Heart left ventricle (tissue), 16 donors: ENCODE data around the gene PPP3R1. TPM values are rescaled to one million over a fixed set of nuclear protein-coding genes. Genes with fewer than 3 reads are reported as not detected.

Experiments
- ATAC-seq, 4 donors: fragments of 200-7000 bp; cut with Tn5 transposase; one replicate each; pipeline ENCODE4 v1.9.1; 2020 to 2022; ENCODE audit warnings: moderate library complexity in 4 of 4, mild to moderate bottlenecking in 3 of 4, moderate number of reproducible peaks in 1 of 4
- DNase-seq, 5 donors: peaks; one replicate each; pipeline ENCODE4 v3.0.0-alpha.2; 2020
- H3K27ac ChIP-seq, 12 donors: fragments of 200-600 bp; sonication (generic) in 4 of 12; one replicate each; pipeline versions ENCODE4 v1.5.0 to v1.8.0; 2016 to 2022; ENCODE audit warnings: mild to moderate bottlenecking in 2 of 12
- H3K27me3 ChIP-seq, 9 donors: fragments of 200-600 bp; sonication (generic) in 2 of 9; one replicate each; pipeline versions ENCODE4 v1.5.1 to v1.8.0; 2016 to 2022; ENCODE audit warnings: mild to moderate bottlenecking in 3 of 9
- H3K36me3 ChIP-seq, 9 donors: fragments of 200-600 bp; sonication (generic) in 2 of 9; one replicate each; pipeline versions ENCODE4 v1.5.0 to v1.8.0; 2018 to 2022; ENCODE audit warnings: mild to moderate bottlenecking in 2 of 9
- H3K4me1 ChIP-seq, 12 donors: fragments of 200-600 bp; sonication (generic) in 4 of 12; one replicate each; pipeline versions ENCODE4 v1.5.0 to v1.8.0; 2016 to 2022; ENCODE audit warnings: mild to moderate bottlenecking in 3 of 12
- H3K4me3 ChIP-seq, 12 donors: fragments of 200-600 bp; sonication (generic) in 4 of 12; one replicate each; pipeline versions ENCODE4 v1.5.0 to v1.8.0; 2017 to 2022; ENCODE audit warnings: mild to moderate bottlenecking in 9 of 12, moderate library complexity in 4 of 12
- H3K9me3 ChIP-seq, 12 donors: fragments of 200-600 bp; sonication (generic) in 4 of 12; one replicate each; pipeline versions ENCODE4 v1.5.0 to v1.8.0; 2016 to 2022; ENCODE audit warnings: mild to moderate bottlenecking in 1 of 12
- CTCF ChIP-seq, 12 donors: fragments of 200-600 bp; sonication (generic) in 4 of 12; IDR thresholded peaks; one replicate each; pipeline versions ENCODE4 v1.5.0 to v1.8.0; 2018 to 2022; ENCODE audit warnings: antibody characterized with exemption in 12 of 12, mild to moderate bottlenecking in 5 of 12
- POLR2A ChIP-seq, 2 donors: fragments of 450-650 bp; IDR thresholded peaks; one replicate each; pipeline ENCODE4 v1.6.1; 2017; ENCODE audit warnings: antibody characterized with exemption in 2 of 2, mild to moderate bottlenecking in 2 of 2, moderate library complexity in 2 of 2
- WGBS, 4 donors: extraction: QIAGEN DNeasy Blood & Tissue Kit in 2 of 4; methylation state at CpG; one replicate each; pipeline versions ENCODE4 v1.1.5 to v1.1.7; 2013 to 2018; 5-methylcytosine and 5-hydroxymethylcytosine counted together
- intact Hi-C, 10 donors: fragments of 100-400 bp; cut with DNase I; formaldehyde crosslinking; loops; one replicate each; pipeline versions ENCODE4 v1.11.1 to v1.14.2; 2022
- polyA plus RNA-seq, 2 donors: library from polyadenylated mRNA; stranded (reverse); fragments of 200-250 nt; gene quantifications; one replicate each; pipeline ENCODE4 v1.2.3, GENCODE V29; 2013
- total RNA-seq, 9 donors: library from RNA; depleted of rRNA in 2 of 9; stranded (reverse); fragments of >200 nt in 2 of 9; fragmentation: NEBNext Ultra II Directional in 3 of 9; extraction: Animal tissue kit (Norgen Biotek cat#: 25700) in 3 of 9; gene quantifications; one replicate each; pipeline versions ENCODE4 v1.1.0 to v1.2.4, GENCODE V29; 2016 to 2023
- donor health status: ischemic (EF 13 %, LVEDD 7.1; RV severe dilation, severe dysfunction).
- donor health status: healthy with polysubstance abuse.
- donor health status: DM: no; HTN: yes; CAD: no.
- donor health status: DM: no; HTN: no; CAD: no.
- donor health status: ischemic (EF 25% LVEDD 6.9; RV normal size, moderate dysfunction).
- donor health status: ischemic (EF 25% LVEDD 5.7; RV mildly dilated, moderate dysfunction).
- donor health status: healthy.
- donor health status: DM: yes; HTN: yes; CAD: no.
- donor health status: ischemic (EF 35%, LVEDD 5.7; RV mildly dilated, moderate dysfunction).
- donor health status: nonischemic (EF 11% LVEDD 7.7; RV severe dilation, severe dysfunction).
- donor health status: DM: yes; HTN: yes; CAD: no.
- donor health status: PGD.
- donor health status: ischemic (EF 29% LVEDD 5.4; RV normal size, mild dysfunction).
- donor health status: nonischemic (EF 23%, LVEDD 6.1; RV moderate dilation, normal function).

Gene PPP3R1
- total and polyA plus RNA-seq, 11 donors = 13.4 to 50.9 (median 35.1) TPM

- Histone ChIP-seq H3K4me1 (peaks cover 0 to 56% (median 40%) of the 10 kb centered on the region in 12 donors), H3K27ac (peak overlapping the region in 10 of 12 donors; percentile 88 to 98 (median 94)), H3K4me3 (peak overlapping the region; percentile 61 to 97 (median 86)), H3K9me3 (no peaks in the 10 kb centered on the region), H3K27me3 (no peaks in the 10 kb centered on the region), H3K36me3 (peaks cover 0 to 16% (median 13%) of the 10 kb centered on the region in 9 donors)
- DNase-seq (no peak), ATAC-seq (no peak)
- no peak for TF ChIP-seq CTCF (IDR thresholded peaks at IDR 0.05)
- TF ChIP-seq POLR2A (IDR thresholded peaks at IDR 0.05) = no peak
- intact Hi-C loops = loop anchor here in 7 of 10 donors (2.0 to 10.0 kb wide), 4 partner anchors 94 to 98 kb away; partner anchors contain the start of genes PPP3R1 (in 5 of the 7) and C1D (in 1 of the 7)
- 8 to 14% (median 11%) methylated on average over 3 of the region's 3 CpGs for WGBS, 4 donors
Measured at GRCh38 chr2:68156419-68156818, 95.9 kb downstream of the PPP3R1 start.

GRCh38 chr2:68155618-68156017 is 96.7 kb downstream of the PPP3R1 start:
- DNase-seq = no peak
- H3K27me3 ChIP-seq = no peaks in the 10 kb centered on the region
- peak overlapping the region in 3 of 12 donors; percentile 75 to 85 (median 79) for H3K4me3 ChIP-seq
- WGBS, 4 donors = 94 to 98% (median 97%) methylated on average over 7 of the region's 7 CpGs
- H3K27ac ChIP-seq = no peak overlapping the region
- TF ChIP-seq POLR2A (IDR thresholded peaks at IDR 0.05) = no peak
- TF ChIP-seq CTCF (IDR thresholded peaks at IDR 0.05) = no peak
- H3K9me3 ChIP-seq = no peaks in the 10 kb centered on the region
- H3K4me1 ChIP-seq = peaks cover 0 to 62% (median 44%) of the 10 kb centered on the region in 12 donors
- intact Hi-C loops = loop anchor here in 7 of 10 donors (2.0 to 10.0 kb wide), 4 partner anchors 93 to 99 kb away; partner anchors contain the start of genes PPP3R1 (in 5 of the 7) and C1D (in 1 of the 7)
- no peak for ATAC-seq
- peaks cover 0 to 8% (median 5%) of the 10 kb centered on the region in 9 donors for H3K36me3 ChIP-seq

GRCh38 chr2:68152681-68153347 is 99.5 kb downstream of the PPP3R1 start:
- TF ChIP-seq POLR2A (IDR thresholded peaks at IDR 0.05) = no peak
- no peak for TF ChIP-seq CTCF (IDR thresholded peaks at IDR 0.05)
- H3K9me3 ChIP-seq = no peaks in the 10 kb centered on the region
- WGBS, 4 donors = 27 to 38% (median 28%) methylated on average over 3 of the region's 3 CpGs
- intact Hi-C loops = loop anchor here in 1 of 10 donors (10.0 kb wide), 1 partner anchor 102 kb away; the partner anchor contains the start of gene PPP3R1
- H3K4me3 ChIP-seq = peak overlapping the region in 1 of 12 donors; percentile 10
- no peaks in the 10 kb centered on the region for H3K27me3 ChIP-seq
- no peaks in the 10 kb centered on the region for H3K36me3 ChIP-seq
- peaks cover 0 to 45% (median 33%) of the 10 kb centered on the region in 12 donors for H3K4me1 ChIP-seq
- ATAC-seq (no peak), DNase-seq (no peak)
- H3K27ac ChIP-seq = peak overlapping the region; percentile 28 to 82 (median 71)

GRCh38 chr2:68151037-68151436 is 101.3 kb downstream of the PPP3R1 start:
- no peak for TF ChIP-seq CTCF (IDR thresholded peaks at IDR 0.05)
- TF ChIP-seq POLR2A (IDR thresholded peaks at IDR 0.05) = no peak
- Histone ChIP-seq H3K4me1 (peaks cover 0 to 37% (median 27%) of the 10 kb centered on the region in 12 donors), H3K27ac (peak overlapping the region in 8 of 12 donors; percentile 11 to 82 (median 42)), H3K9me3 (no peaks in the 10 kb centered on the region), H3K36me3 (peaks cover 0 to 8% (median 0%) of the 10 kb centered on the region in 9 donors), H3K4me3 (no peak overlapping the region), H3K27me3 (no peaks in the 10 kb centered on the region)
- peak in 1 of 4 donors; percentile 65 for ATAC-seq
- DNase-seq = no peak
- intact Hi-C loops = loop anchor here in 1 of 10 donors (10.0 kb wide), 1 partner anchor 104 kb away; the partner anchor contains the start of gene PPP3R1
